ENCODE data around the gene SRP72. TPM values are rescaled to one million over a fixed set of nuclear protein-coding genes. Genes with fewer than 3 reads are reported as not detected.

SRP72 gene
- polyA plus RNA-seq, 3 donors: 54.4 to 140 (median 103) TPM

- intact Hi-C loops (cut with micrococcal nuclease): loop anchor here (5.0 to 10.0 kb wide), 2 partner anchors 466 to 539 kb away; partner anchors contain the start of genes NOA1 (in 1 of the 2), POLR2B (in 1 of the 2) and REST (in 1 of the 2)
- WGBS (ENCODE audit: insufficient coverage): no CpG with 5 or more reads among the region's 2 CpGs
- Histone ChIP-seq H3K79me2 (ENCODE audit: insufficient read depth, low read length) (peaks cover 67% of the 10 kb centered on the region), H3K27me3 (ENCODE audit: control insufficient read depth in 2 of 2, insufficient read depth in 2 of 2, low read length in 2 of 2) (no peaks in the 10 kb centered on the region), H2AFZ (ENCODE audit: insufficient read depth, low read depth, low read length, poor library complexity, severe bottlenecking) (no peak overlapping the region), H3K36me3 (replicated peaks in 1 of 2; ENCODE audit: control insufficient read depth in 1 of 2, insufficient read depth in 2 of 2, low read length in 2 of 2) (peaks cover 3 to 14% of the 10 kb centered on the region in 2 donors), H3K9me3 (replicated peaks in 1 of 2; ENCODE audit: control insufficient read depth in 1 of 2, insufficient read depth in 1 of 2, low read length in 2 of 2) (no peaks in the 10 kb centered on the region), H3K27ac (ENCODE audit: low read depth in 1 of 2, low read length in 2 of 2) (no peak overlapping the region), H3K4me3 (replicated peaks in 1 of 3; ENCODE audit: low read depth in 2 of 3, low read length in 3 of 3) (no peak overlapping the region), H3K9ac (ENCODE audit: insufficient read depth, low read length, poor library complexity, severe bottlenecking) (no peak overlapping the region), H3K4me2 (replicated peaks; ENCODE audit: extremely low read depth, low read length, poor library complexity, severe bottlenecking) (no peak overlapping the region), H3K4me1 (ENCODE audit: control insufficient read depth in 1 of 2, insufficient read depth in 2 of 2, low read length in 2 of 2) (peaks cover 19 to 33% of the 10 kb centered on the region in 2 donors), H4K20me1 (ENCODE audit: insufficient read depth, low read length) (no peaks in the 10 kb centered on the region)
- no peak for TF ChIP-seq CTCF (IDR thresholded peaks at IDR 0.05)
- no peak overlapping the region for H3K4me3 Mint-ChIP-seq
- peaks cover 0 to 2% (median 0%) of the 10 kb centered on the region in 3 donors for H3K27me3 Mint-ChIP-seq (ENCODE audit: low read depth in 3 of 3)
- no peak overlapping the region for H3K27ac Mint-ChIP-seq
- peaks cover 6 to 14% of the 10 kb centered on the region in 2 donors for H3K36me3 Mint-ChIP-seq
- DNase-seq: no peak
- H3K9me3 Mint-ChIP-seq: no peaks in the 10 kb centered on the region
- peaks cover 24% of the 10 kb centered on the region for H3K4me1 Mint-ChIP-seq
These were observed 28.7 kb upstream of the SRP72 start for GRCh38 chr4:56438766-56439165.

GRCh38 chr4:56440983-56441382 is 26.4 kb upstream of the SRP72 start:
- H3K27me3 ChIP-seq (ENCODE audit: control insufficient read depth in 2 of 2, insufficient read depth in 2 of 2, low read length in 2 of 2): no peaks in the 10 kb centered on the region
- H3K36me3 Mint-ChIP-seq: peaks cover 6 to 17% of the 10 kb centered on the region in 2 donors
- H3K4me3 Mint-ChIP-seq: no peak overlapping the region
- H3K9me3 Mint-ChIP-seq: no peaks in the 10 kb centered on the region
- H3K27ac ChIP-seq (ENCODE audit: low read depth in 1 of 2, low read length in 2 of 2): no peak overlapping the region
- H3K4me1 ChIP-seq (ENCODE audit: control insufficient read depth in 1 of 2, insufficient read depth in 2 of 2, low read length in 2 of 2): peaks cover 10 to 18% of the 10 kb centered on the region in 2 donors
- no peak overlapping the region for H3K4me3 ChIP-seq (replicated peaks in 1 of 3; ENCODE audit: low read depth in 2 of 3, low read length in 3 of 3)
- peaks cover 0 to 2% (median 0%) of the 10 kb centered on the region in 3 donors for H3K27me3 Mint-ChIP-seq (ENCODE audit: low read depth in 3 of 3)
- H4K20me1 ChIP-seq (ENCODE audit: insufficient read depth, low read length): no peaks in the 10 kb centered on the region
- H3K9me3 ChIP-seq (replicated peaks in 1 of 2; ENCODE audit: control insufficient read depth in 1 of 2, insufficient read depth in 1 of 2, low read length in 2 of 2): no peaks in the 10 kb centered on the region
- no peak overlapping the region for H3K27ac Mint-ChIP-seq
- peaks cover 19% of the 10 kb centered on the region for H3K4me1 Mint-ChIP-seq
- H3K9ac ChIP-seq (ENCODE audit: insufficient read depth, low read length, poor library complexity, severe bottlenecking): no peak overlapping the region
- peaks cover 3 to 14% of the 10 kb centered on the region in 2 donors for H3K36me3 ChIP-seq (replicated peaks in 1 of 2; ENCODE audit: control insufficient read depth in 1 of 2, insufficient read depth in 2 of 2, low read length in 2 of 2)
- intact Hi-C loops (cut with micrococcal nuclease): no loop called here
- WGBS (ENCODE audit: insufficient coverage): no CpG with 5 or more reads among the region's 1 CpG
- peaks cover 55% of the 10 kb centered on the region for H3K79me2 ChIP-seq (ENCODE audit: insufficient read depth, low read length)
- TF ChIP-seq CTCF (IDR thresholded peaks at IDR 0.05): no peak
- no peak overlapping the region for H2AFZ ChIP-seq (ENCODE audit: insufficient read depth, low read depth, low read length, poor library complexity, severe bottlenecking)
- no peak overlapping the region for H3K4me2 ChIP-seq (replicated peaks; ENCODE audit: extremely low read depth, low read length, poor library complexity, severe bottlenecking)
- no peak for DNase-seq
